Keratinocyte (primary cell): ENCODE results near the gene NFAT5. TPM values are rescaled to one million over a fixed set of nuclear protein-coding genes. Genes with fewer than 3 reads are reported as not detected.
A peak's percentile ranks its signal among the peaks of the same experiment; 100 is the strongest.

ENCODE experiments used
- DNase-seq: peaks from one replicate; pipeline ENCODE4 v3.0.0-alpha.2; 2011; ENCODE audit warnings: low read depth, missing footprints, low spot score
- FAIRE-seq: peaks from 2 replicates; lab custom pipeline; 2011; peaks lifted over from hg19 to GRCh38; lab: Jason Lieb, UNC
- H2AFZ ChIP-seq: 2 replicates; pipeline ENCODE4 v1.6.0; 2012; ENCODE audit warnings: low read length, control low read depth, inconsistent platforms; ENCODE audit not compliant: control insufficient read depth
- H3K27ac ChIP-seq: 2 replicates; pipeline ENCODE4 v1.5.1; 2011; ENCODE audit warnings: low read length; ENCODE audit not compliant: control insufficient read depth, insufficient read depth
- H3K27me3 ChIP-seq: 3 replicates; pipeline ENCODE4 v1.6.0; 2011; ENCODE audit warnings: low read length; ENCODE audit not compliant: control insufficient read depth, insufficient read depth; ENCODE audit errors: extremely low read depth
- H3K36me3 ChIP-seq, 2 experiments: 2 replicates in 1 of 2; 3 replicates in 1 of 2; pipeline ENCODE4 v1.5.1; 2011; ENCODE audit warnings: low read length in 2 of 2, mild to moderate bottlenecking in 1 of 2; ENCODE audit not compliant: control insufficient read depth in 2 of 2, insufficient read depth in 2 of 2; ENCODE audit errors: extremely low read depth in 1 of 2
- H3K4me1 ChIP-seq: 3 replicates; pipeline ENCODE4 v1.5.1; 2011; ENCODE audit warnings: low read length; ENCODE audit not compliant: control insufficient read depth, insufficient read depth; ENCODE audit errors: extremely low read depth
- H3K4me2 ChIP-seq: 3 replicates; pipeline ENCODE4 v1.6.0; 2011; ENCODE audit warnings: low read depth, low read length; ENCODE audit not compliant: control insufficient read depth, insufficient read depth; ENCODE audit errors: extremely low read depth
- H3K4me3 ChIP-seq, 3 experiments: fragments of 200-600 bp in 1 of 3; sonication (generic) in 1 of 3; 2 replicates in 2 of 3; 3 replicates in 1 of 3; pipeline ENCODE4 v1.5.1; 2011 to 2016; ENCODE audit warnings: low read length in 3 of 3, mild to moderate bottlenecking in 3 of 3, control low read depth in 2 of 3, inconsistent platforms in 1 of 3, low read depth in 1 of 3, mixed read lengths in 1 of 3, mixed run types in 1 of 3, moderate library complexity in 1 of 3; ENCODE audit not compliant: control insufficient read depth in 2 of 3, insufficient read depth in 2 of 3; ENCODE audit errors: extremely low read depth in 1 of 3
- H3K79me2 ChIP-seq: 2 replicates; pipeline ENCODE4 v1.6.0; 2012; ENCODE audit warnings: low read length; ENCODE audit not compliant: control insufficient read depth, insufficient read depth
- H3K9ac ChIP-seq: 3 replicates; pipeline ENCODE4 v1.6.0; 2011; ENCODE audit warnings: low read length; ENCODE audit not compliant: control insufficient read depth, insufficient read depth; ENCODE audit errors: extremely low read depth
- H3K9me1 ChIP-seq: 3 replicates; pipeline ENCODE4 v1.6.0; 2011; ENCODE audit warnings: low read length; ENCODE audit not compliant: control insufficient read depth, insufficient read depth; ENCODE audit errors: extremely low read depth
- H3K9me3 ChIP-seq: 2 replicates; pipeline ENCODE4 v1.5.1; 2012; ENCODE audit warnings: low read depth, low read length; ENCODE audit not compliant: control insufficient read depth
- H4K20me1 ChIP-seq: 3 replicates; pipeline ENCODE4 v1.6.0; 2011; ENCODE audit warnings: low read length; ENCODE audit not compliant: control insufficient read depth, insufficient read depth; ENCODE audit errors: extremely low read depth
- EZH2 ChIP-seq: IDR thresholded peaks from one replicate; pipeline ENCODE4 v1.6.1; 2012; ENCODE audit warnings: inconsistent platforms, mild to moderate bottlenecking, low read length, moderate library complexity
- dilution Hi-C: fragments of 300-500 bp; cut with MboI; formaldehyde crosslinking; loops from one replicate; pipeline ENCODE4 v1.7.0; 2020; ENCODE audit warnings: low sequenced_read_pairs; ENCODE audit not compliant: extremely low pct_ligation_motif_present
- polyA plus RNA-seq, 5 experiments: library from polyadenylated mRNA; depleted of rRNA in 3 of 5; stranded (reverse) in 3 of 5; stranded (forward) in 1 of 5; unstranded in 1 of 5; fragments of >200 nt; gene quantifications; 1 replicate in 1 of 5; 2 replicates in 3 of 5; 3 replicates in 1 of 5; pipeline versions ENCODE4 v1.2.1 to v1.2.3, GENCODE V29; 2011 to 2012; ENCODE audit warnings: missing spikeins in 2 of 5, low read depth in 1 of 5, low replicate concordance in 1 of 5
- TF ChIP-seq, protein P1 (sequence below), 3 experiments: IDR thresholded peaks in 1 of 3; conservative IDR thresholded peaks in 1 of 3; optimal IDR thresholded peaks in 1 of 3; 2 replicates in 2 of 3; 3 replicates in 1 of 3; pipeline versions ENCODE3 to v1.5.1; 2011; ENCODE audit warnings: low read length in 3 of 3, mild to moderate bottlenecking in 3 of 3, moderate library complexity in 2 of 3, control low read depth in 1 of 3, inconsistent platforms in 1 of 3; ENCODE audit not compliant: insufficient read depth in 2 of 3; ENCODE audit errors: extremely low read depth in 1 of 3

The NFAT5 gene
- polyA plus RNA-seq, 1 donor (not counting 4 experiments of a cell fraction or from before 2014, with no cell fraction given) = 24.9 TPM

DNA sequence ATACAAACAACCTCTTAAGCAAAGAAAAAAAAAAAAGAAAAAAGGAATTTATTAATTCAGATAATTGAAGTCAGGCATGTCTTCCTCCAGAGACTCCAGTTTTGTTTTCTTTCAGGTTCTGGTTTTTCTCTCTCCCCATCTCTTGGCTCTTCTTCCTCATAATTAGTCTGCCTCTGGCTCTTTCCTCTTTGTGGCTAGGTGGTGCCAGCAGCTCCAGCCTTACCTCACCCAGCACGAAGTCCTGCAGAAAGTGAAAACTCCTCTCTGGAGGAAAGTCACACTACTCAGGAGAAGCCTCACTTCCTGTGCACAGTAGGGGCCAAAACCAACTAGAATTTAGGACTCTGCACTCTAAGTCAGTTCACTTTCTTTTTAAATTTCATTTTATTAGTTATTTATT is 10.3 kb upstream of the NFAT5 start:
- Histone ChIP-seq H3K36me3 (no peaks in the 10 kb centered on the region), H2AFZ (peak overlapping the region; percentile 42), H3K4me3 (no peak overlapping the region), H3K27me3 (no peaks in the 10 kb centered on the region), H3K4me1 (no peaks in the 10 kb centered on the region), H4K20me1 (no peaks in the 10 kb centered on the region), H3K9me3 (no peaks in the 10 kb centered on the region), H3K9ac (no peak overlapping the region), H3K27ac (no peak overlapping the region), H3K9me1 (no peaks in the 10 kb centered on the region), H3K79me2 (no peaks in the 10 kb centered on the region), H3K4me2 (no peak overlapping the region)
- DNase-seq = no peak
- TF ChIP-seq, protein P1, sequence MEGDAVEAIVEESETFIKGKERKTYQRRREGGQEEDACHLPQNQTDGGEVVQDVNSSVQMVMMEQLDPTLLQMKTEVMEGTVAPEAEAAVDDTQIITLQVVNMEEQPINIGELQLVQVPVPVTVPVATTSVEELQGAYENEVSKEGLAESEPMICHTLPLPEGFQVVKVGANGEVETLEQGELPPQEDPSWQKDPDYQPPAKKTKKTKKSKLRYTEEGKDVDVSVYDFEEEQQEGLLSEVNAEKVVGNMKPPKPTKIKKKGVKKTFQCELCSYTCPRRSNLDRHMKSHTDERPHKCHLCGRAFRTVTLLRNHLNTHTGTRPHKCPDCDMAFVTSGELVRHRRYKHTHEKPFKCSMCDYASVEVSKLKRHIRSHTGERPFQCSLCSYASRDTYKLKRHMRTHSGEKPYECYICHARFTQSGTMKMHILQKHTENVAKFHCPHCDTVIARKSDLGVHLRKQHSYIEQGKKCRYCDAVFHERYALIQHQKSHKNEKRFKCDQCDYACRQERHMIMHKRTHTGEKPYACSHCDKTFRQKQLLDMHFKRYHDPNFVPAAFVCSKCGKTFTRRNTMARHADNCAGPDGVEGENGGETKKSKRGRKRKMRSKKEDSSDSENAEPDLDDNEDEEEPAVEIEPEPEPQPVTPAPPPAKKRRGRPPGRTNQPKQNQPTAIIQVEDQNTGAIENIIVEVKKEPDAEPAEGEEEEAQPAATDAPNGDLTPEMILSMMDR (optimal IDR thresholded peaks at IDR 0.05 in 1 of 3, IDR thresholded peaks at IDR 0.05 in 1 of 3, conservative IDR thresholded peaks at IDR 0.05 in 1 of 3; ENCODE audit: extremely low read depth in 1 of 3, insufficient read depth in 2 of 3, low read length in 3 of 3) = no peak
- no peak for TF ChIP-seq EZH2
- dilution Hi-C loops = no loop called here
- no peak for FAIRE-seq

DNA sequence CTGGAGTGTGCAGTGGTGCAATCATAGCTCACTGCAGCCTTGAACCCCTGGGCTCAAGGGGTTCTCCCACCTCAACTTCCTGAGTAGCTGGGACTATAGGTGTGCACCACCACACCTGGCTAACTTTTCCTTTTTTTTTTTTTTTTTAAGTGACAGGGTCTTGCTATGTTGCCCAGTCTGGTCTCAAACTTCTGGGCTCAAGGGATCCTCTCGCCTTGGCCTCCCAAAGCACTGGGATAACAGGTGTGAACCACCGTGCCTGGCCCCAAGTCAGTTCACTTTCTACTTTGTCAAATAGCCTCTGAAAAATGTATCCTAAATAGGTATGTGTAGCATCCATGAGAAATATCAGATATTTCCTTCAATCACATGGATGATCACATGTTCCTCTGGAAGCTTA is 9.9 kb upstream of the NFAT5 start:
- FAIRE-seq (no peak), DNase-seq (no peak)
- Histone ChIP-seq H3K9me3 (no peaks in the 10 kb centered on the region), H3K27me3 (no peaks in the 10 kb centered on the region), H3K4me2 (no peak overlapping the region), H4K20me1 (no peaks in the 10 kb centered on the region), H3K4me1 (no peaks in the 10 kb centered on the region), H3K36me3 (no peaks in the 10 kb centered on the region), H3K9me1 (no peaks in the 10 kb centered on the region), H2AFZ (no peak overlapping the region), H3K27ac (no peak overlapping the region), H3K79me2 (no peaks in the 10 kb centered on the region), H3K4me3 (no peak overlapping the region), H3K9ac (no peak overlapping the region)
- dilution Hi-C loops = no loop called here
- TF ChIP-seq, protein P1 (optimal IDR thresholded peaks at IDR 0.05 in 1 of 3, IDR thresholded peaks at IDR 0.05 in 1 of 3, conservative IDR thresholded peaks at IDR 0.05 in 1 of 3; ENCODE audit: extremely low read depth in 1 of 3, insufficient read depth in 2 of 3, low read length in 3 of 3) = no peak
- no peak for TF ChIP-seq EZH2
